Measurements from ENCODE around the gene RHAG.

Gene RHAG

GRCh38 chr6:49570474-49571079 is 66.1 kb downstream of the RHAG start:
- TF ChIP-seq CTCF (IDR thresholded peaks at IDR 0.05; ENCODE audit: low read depth, low read length, poor library complexity, severe bottlenecking) = no peak
- TF ChIP-seq EZH2phosphoT487 (IDR thresholded peaks at IDR 0.05; ENCODE audit: borderline replicate concordance, low read length) = no peak
- no peaks in the 10 kb centered on the region for H3K79me2 ChIP-seq (ENCODE audit: control insufficient read depth, low read length)
- no peaks in the 10 kb centered on the region for H3K27me3 ChIP-seq (ENCODE audit: control insufficient read depth, low read length)
- no peak overlapping the region for H3K4me2 ChIP-seq (ENCODE audit: low read length)
- H3K27ac ChIP-seq (ENCODE audit: low read depth, low read length) = no peak overlapping the region
- no peaks in the 10 kb centered on the region for H3F3A ChIP-seq (ENCODE audit: control insufficient read depth, insufficient read depth)
- H3K4me3 ChIP-seq (ENCODE audit: low read length) = no peak overlapping the region
- H3K9me2 ChIP-seq (replicated peaks; ENCODE audit: control insufficient read depth, low read length) = no peaks in the 10 kb centered on the region
- no peaks in the 10 kb centered on the region for H3K9me3 ChIP-seq (ENCODE audit: control insufficient read depth, insufficient read depth, low read length)
- H3K4me1 ChIP-seq (ENCODE audit: control insufficient read depth, low read length) = no peaks in the 10 kb centered on the region
- H3K36me3 ChIP-seq (ENCODE audit: control insufficient read depth, low read length) = no peaks in the 10 kb centered on the region
- no peaks in the 10 kb centered on the region for H4K20me1 ChIP-seq (ENCODE audit: control insufficient read depth, insufficient read depth, low read depth, low read length)

- Histone ChIP-seq H3F3A (ENCODE audit: control insufficient read depth, insufficient read depth) (no peaks in the 10 kb centered on the region), H3K4me2 (ENCODE audit: low read length) (no peak overlapping the region), H3K9me2 (replicated peaks; ENCODE audit: control insufficient read depth, low read length) (no peaks in the 10 kb centered on the region), H3K9me3 (ENCODE audit: control insufficient read depth, insufficient read depth, low read length) (no peaks in the 10 kb centered on the region), H3K4me1 (ENCODE audit: control insufficient read depth, low read length) (no peaks in the 10 kb centered on the region), H3K27me3 (ENCODE audit: control insufficient read depth, low read length) (no peaks in the 10 kb centered on the region), H3K4me3 (ENCODE audit: low read length) (no peak overlapping the region), H3K27ac (ENCODE audit: low read depth, low read length) (no peak overlapping the region), H4K20me1 (ENCODE audit: control insufficient read depth, insufficient read depth, low read depth, low read length) (no peaks in the 10 kb centered on the region), H3K36me3 (ENCODE audit: control insufficient read depth, low read length) (no peaks in the 10 kb centered on the region), H3K79me2 (ENCODE audit: control insufficient read depth, low read length) (no peaks in the 10 kb centered on the region)
- TF ChIP-seq EZH2phosphoT487 (IDR thresholded peaks at IDR 0.05; ENCODE audit: borderline replicate concordance, low read length) (no peak), CTCF (IDR thresholded peaks at IDR 0.05; ENCODE audit: low read depth, low read length, poor library complexity, severe bottlenecking) (no peak)
These were observed 70.8 kb downstream of the RHAG start for GRCh38 chr6:49565855-49566254.

- H3K27ac ChIP-seq (ENCODE audit: low read depth, low read length) = no peak overlapping the region
- no peaks in the 10 kb centered on the region for H3K79me2 ChIP-seq (ENCODE audit: control insufficient read depth, low read length)
- no peak for TF ChIP-seq CTCF (IDR thresholded peaks at IDR 0.05; ENCODE audit: low read depth, low read length, poor library complexity, severe bottlenecking)
- TF ChIP-seq EZH2phosphoT487 (IDR thresholded peaks at IDR 0.05; ENCODE audit: borderline replicate concordance, low read length) = no peak
- H3K4me1 ChIP-seq (ENCODE audit: control insufficient read depth, low read length) = no peaks in the 10 kb centered on the region
- H3K9me3 ChIP-seq (ENCODE audit: control insufficient read depth, insufficient read depth, low read length) = no peaks in the 10 kb centered on the region
- no peaks in the 10 kb centered on the region for H4K20me1 ChIP-seq (ENCODE audit: control insufficient read depth, insufficient read depth, low read depth, low read length)
- no peak overlapping the region for H3K4me3 ChIP-seq (ENCODE audit: low read length)
- H3K4me2 ChIP-seq (ENCODE audit: low read length) = no peak overlapping the region
- H3K9me2 ChIP-seq (replicated peaks; ENCODE audit: control insufficient read depth, low read length) = no peaks in the 10 kb centered on the region
- H3K36me3 ChIP-seq (ENCODE audit: control insufficient read depth, low read length) = no peaks in the 10 kb centered on the region
- no peaks in the 10 kb centered on the region for H3F3A ChIP-seq (ENCODE audit: control insufficient read depth, insufficient read depth)
- no peaks in the 10 kb centered on the region for H3K27me3 ChIP-seq (ENCODE audit: control insufficient read depth, low read length)
These were observed 71.4 kb downstream of the RHAG start for GRCh38 chr6:49565261-49565660.
